ENCODE results near the gene NRXN2.

NRXN2 gene

DNA sequence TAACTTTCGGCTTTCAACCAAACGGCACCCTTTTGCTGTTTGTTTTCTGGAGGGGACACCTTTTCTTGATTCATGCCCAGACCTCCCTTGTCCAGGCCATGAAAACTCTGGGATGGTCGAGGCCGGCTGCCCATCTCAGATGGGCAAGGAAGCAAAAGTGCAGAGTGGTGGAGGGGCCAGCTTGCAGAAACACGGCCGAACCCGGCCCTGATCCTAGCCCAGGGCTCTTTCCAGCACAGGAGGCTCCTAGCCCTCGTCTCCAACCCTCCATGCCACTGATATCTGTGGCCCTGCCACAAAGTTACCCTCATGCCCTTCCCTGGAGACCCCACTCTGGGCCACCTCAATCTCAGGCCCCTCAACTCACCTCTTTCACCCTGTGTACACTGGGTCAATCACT, 150.9 kb downstream of the NRXN2 start:
- Histone ChIP-seq H3K9me3 (ENCODE audit: control insufficient read depth, insufficient read depth, low read length) (no peaks in the 10 kb centered on the region), H3K4me1 (ENCODE audit: insufficient read depth, low read length) (peaks cover 9% of the 10 kb centered on the region), H3K9ac (ENCODE audit: low read depth, low read length) (no peak overlapping the region), H3K36me3 (ENCODE audit: insufficient read depth, low read length) (no peaks in the 10 kb centered on the region)

DNA sequence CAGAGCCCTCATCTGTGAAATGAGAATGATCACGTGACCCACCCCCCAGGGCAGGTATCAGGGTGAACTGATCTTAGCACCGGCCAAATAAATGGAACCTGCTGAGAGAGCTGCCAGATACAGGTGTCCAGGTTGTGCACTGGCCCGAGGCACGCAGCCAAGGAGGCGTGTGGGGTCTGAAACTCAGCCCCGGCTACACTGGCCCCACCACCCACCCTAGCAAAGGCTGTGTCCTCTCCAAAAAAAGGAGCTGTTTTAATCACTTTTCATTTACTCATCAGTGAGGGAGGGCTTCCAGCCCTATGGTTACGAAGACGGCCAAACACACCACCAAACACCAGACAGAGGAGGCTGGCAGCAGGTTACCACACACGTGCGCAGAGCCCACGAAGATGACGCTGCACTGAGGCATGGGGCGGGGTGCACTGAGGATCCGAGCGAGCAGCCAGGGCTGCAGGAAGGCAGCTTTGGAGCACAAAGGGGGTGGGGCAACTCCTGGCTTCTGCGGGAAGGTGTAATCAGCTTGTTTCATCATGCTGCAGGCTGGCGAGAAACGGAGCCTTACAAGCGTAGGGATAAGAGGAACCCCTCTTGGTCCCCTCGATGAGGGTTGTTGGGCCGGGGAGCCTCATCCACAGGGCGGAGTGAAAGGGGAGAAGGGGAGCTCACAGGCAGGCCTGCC, 151.4 kb downstream of the NRXN2 start:
- Histone ChIP-seq H3K36me3 (ENCODE audit: insufficient read depth, low read length) (no peaks in the 10 kb centered on the region), H3K9ac (ENCODE audit: low read depth, low read length) (no peak overlapping the region), H3K4me1 (ENCODE audit: insufficient read depth, low read length) (peaks cover 14% of the 10 kb centered on the region), H3K9me3 (ENCODE audit: control insufficient read depth, insufficient read depth, low read length) (no peaks in the 10 kb centered on the region)

DNA sequence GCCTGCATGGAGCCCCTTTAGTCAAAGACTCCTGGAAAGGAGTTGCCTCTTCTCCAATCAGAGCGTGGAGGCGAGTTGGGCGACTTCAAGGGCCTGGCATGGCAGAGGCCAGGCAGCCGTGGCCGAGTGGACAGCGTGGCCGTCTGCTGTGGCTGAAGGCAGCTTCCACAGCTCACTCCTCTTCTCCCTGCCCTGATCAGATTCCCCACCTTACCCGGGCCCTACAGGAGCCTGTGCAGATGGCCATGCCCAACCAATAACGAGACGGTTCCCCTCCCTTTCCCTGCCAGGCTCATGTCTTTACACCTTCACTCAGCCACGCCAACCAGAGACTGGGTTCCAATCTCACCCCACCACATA, 152.0 kb downstream of the NRXN2 start:
- peaks cover 16% of the 10 kb centered on the region for H3K4me1 ChIP-seq (ENCODE audit: insufficient read depth, low read length)
- no peak overlapping the region for H3K9ac ChIP-seq (ENCODE audit: low read depth, low read length)
- no peaks in the 10 kb centered on the region for H3K36me3 ChIP-seq (ENCODE audit: insufficient read depth, low read length)
- H3K9me3 ChIP-seq (ENCODE audit: control insufficient read depth, insufficient read depth, low read length), result no peaks in the 10 kb centered on the region

DNA sequence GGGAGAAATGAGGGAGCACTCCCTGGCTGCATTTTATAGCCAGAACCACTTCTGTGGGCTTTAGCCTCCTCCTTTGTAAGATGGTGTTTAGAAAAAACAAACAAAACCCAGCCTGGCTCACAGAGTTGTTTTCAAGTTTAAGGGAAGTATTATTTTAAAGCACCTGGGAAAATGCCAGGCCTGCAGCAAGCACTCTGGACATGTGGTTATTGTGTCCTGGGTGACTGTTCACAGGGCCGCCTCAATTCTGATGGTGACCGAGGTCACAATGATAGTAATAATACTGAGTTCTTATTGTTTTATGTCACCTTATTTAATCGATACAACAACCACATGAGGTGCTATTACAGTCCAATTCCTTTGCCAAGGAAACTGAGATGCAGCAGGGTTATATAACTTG, 152.7 kb downstream of the NRXN2 start:
- Histone ChIP-seq H3K36me3 (ENCODE audit: insufficient read depth, low read length) (no peaks in the 10 kb centered on the region), H3K9me3 (ENCODE audit: control insufficient read depth, insufficient read depth, low read length) (no peaks in the 10 kb centered on the region), H3K4me1 (ENCODE audit: insufficient read depth, low read length) (peaks cover 18% of the 10 kb centered on the region), H3K9ac (ENCODE audit: low read depth, low read length) (no peak overlapping the region)

DNA sequence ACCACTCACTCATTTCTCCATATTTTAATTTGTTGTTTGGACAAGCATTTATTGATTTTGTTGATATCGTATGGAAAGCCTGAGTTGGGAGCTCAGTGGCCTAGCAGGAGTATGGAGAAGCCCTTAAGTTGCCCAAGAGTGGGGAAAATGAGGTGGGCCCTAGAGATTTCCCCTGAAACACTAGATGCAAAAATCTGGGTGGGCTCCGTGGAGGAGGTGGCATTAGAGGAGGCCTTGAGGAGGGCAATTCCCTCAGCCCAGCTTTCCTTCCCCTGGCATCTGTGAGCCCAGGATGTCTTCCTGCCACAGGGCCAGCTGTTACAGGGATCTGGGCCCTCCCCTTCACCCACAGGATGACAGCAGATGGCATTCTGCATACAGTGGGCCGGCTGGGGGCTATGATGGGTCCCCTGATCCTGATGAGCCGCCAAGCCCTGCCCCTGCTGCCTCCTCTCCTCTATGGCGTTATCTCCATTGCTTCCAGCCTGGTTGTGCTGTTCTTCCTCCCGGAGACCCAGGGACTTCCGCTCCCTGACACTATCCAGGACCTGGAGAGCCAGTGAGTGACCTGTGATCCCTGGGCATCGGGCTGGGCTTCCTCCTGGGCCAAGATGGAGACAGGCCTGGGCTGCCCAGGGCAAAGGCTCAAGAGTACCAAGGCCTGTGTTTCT, 153.6 kb downstream of the NRXN2 start:
- no peaks in the 10 kb centered on the region for H3K36me3 ChIP-seq (ENCODE audit: insufficient read depth, low read length)
- H3K9me3 ChIP-seq (ENCODE audit: control insufficient read depth, insufficient read depth, low read length), result no peaks in the 10 kb centered on the region
- no peak overlapping the region for H3K9ac ChIP-seq (ENCODE audit: low read depth, low read length)
- H3K4me1 ChIP-seq (ENCODE audit: insufficient read depth, low read length), result peaks cover 18% of the 10 kb centered on the region

DNA sequence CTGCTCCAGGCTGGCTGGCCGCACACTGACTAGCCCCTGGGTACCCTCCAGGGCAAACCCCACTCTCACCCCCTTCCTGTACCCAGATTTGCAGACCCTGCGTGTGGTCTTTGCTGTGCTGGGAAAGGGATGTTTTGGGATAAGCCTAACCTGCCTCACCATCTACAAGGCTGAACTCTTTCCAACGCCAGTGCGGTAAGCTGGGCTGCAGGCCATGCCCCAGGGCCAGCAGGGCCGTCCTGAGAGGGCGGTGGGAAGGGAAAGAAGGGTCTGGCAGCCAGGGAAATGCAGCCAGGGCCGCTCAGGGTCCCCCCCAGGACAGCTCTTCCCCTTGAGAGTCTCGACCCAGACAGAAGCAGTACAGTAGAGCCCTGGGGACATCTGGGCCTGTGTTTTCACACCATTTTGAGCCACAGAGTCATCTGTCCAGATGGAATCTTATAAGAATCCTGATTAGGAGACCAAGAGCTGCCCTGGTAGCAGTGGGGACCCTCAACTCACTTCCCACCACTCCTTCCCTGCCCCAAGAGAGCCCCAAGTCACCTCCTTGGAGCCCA, 154.3 kb downstream of the NRXN2 start:
- no peaks in the 10 kb centered on the region for H3K9me3 ChIP-seq (ENCODE audit: control insufficient read depth, insufficient read depth, low read length)
- no peak overlapping the region; the same call in 1 of the 2 replicates for H3K9ac ChIP-seq (ENCODE audit: low read depth, low read length)
- peaks cover 18% of the 10 kb centered on the region for H3K4me1 ChIP-seq (ENCODE audit: insufficient read depth, low read length)
- no peaks in the 10 kb centered on the region for H3K36me3 ChIP-seq (ENCODE audit: insufficient read depth, low read length)

DNA sequence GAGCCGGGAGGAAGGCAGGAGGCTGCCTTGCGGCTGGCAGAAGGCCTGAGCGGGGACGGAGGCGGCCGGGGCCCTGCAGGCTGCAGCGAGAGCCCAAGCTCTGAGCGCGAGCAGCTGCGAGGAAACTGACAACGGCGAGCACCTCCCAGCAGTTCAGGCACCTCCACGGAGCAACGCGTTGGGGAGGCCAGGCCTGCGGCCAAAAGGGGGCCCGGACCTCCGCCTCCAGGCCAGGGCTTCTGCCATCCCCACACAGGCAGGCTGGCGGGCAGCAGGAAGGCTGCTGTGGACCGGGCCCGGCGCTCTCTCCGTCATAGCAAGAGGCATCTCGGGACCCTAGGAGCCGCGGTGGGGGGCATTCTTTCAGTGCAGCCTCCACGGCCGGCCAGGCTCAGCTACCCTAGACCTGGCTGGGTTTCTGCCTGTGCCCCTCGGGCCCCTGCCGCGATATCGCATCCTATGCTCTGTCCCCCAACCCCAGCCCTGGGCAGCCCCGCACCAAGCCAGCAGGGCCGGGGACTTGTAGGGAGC, 154.9 kb downstream of the NRXN2 start:
- peaks cover 18% of the 10 kb centered on the region for H3K4me1 ChIP-seq (ENCODE audit: insufficient read depth, low read length)
- H3K9me3 ChIP-seq (ENCODE audit: control insufficient read depth, insufficient read depth, low read length), result no peaks in the 10 kb centered on the region
- H3K9ac ChIP-seq (ENCODE audit: low read depth, low read length), result no peak overlapping the region
- no peaks in the 10 kb centered on the region for H3K36me3 ChIP-seq (ENCODE audit: insufficient read depth, low read length)

DNA sequence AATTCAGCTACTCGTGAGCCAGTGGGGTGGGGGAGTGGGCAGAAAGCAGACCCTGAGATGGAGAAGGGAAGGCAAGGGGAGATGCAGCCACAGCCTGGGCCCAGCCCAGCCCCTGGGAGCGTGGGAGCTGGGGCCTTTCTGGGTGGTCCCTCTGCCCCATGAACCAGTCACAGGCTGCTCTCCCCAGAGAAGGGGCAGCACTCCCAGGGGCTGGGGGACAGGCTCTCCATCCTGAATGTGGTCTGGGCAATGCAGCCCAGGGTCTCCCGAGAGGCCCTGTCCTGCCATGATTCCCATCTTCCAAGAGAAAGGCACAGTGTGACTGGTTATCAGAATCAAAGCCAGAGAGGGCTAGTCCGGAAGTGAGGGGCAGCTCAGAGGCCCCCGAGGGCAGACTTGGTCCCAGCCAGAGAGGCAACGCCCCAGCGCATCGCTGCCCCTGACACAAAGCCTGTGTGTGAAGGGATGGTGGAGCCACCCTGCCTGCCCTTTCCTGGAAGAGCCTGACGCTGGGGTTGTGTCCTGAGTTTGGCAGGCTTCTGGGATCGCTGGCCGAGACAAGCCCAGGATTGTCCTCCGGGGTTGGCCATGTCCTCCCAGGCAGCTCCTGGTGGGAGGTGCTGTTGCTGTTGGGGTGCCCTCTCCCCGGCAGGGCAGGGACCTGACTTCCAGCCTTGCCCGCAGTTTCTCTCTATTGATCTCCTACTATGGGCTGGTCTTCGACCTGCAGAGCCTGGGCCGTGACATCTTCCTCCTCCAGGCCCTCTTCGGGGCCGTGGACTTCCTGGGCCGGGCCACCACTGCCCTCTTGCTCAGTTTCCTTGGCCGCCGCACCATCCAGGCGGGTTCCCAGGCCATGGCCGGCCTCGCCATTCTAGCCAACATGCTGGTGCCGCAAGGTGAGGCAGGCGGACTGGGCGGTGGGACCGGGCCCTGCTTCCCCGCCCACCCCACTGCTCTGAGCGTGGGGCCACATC, 155.8 kb downstream of the NRXN2 start:
- Histone ChIP-seq H3K9me3 (ENCODE audit: control insufficient read depth, insufficient read depth, low read length) (no peaks in the 10 kb centered on the region), H3K4me1 (ENCODE audit: insufficient read depth, low read length) (peaks cover 18% of the 10 kb centered on the region), H3K36me3 (ENCODE audit: insufficient read depth, low read length) (no peaks in the 10 kb centered on the region), H3K9ac (ENCODE audit: low read depth, low read length) (peak overlapping the region; percentile 61)

DNA sequence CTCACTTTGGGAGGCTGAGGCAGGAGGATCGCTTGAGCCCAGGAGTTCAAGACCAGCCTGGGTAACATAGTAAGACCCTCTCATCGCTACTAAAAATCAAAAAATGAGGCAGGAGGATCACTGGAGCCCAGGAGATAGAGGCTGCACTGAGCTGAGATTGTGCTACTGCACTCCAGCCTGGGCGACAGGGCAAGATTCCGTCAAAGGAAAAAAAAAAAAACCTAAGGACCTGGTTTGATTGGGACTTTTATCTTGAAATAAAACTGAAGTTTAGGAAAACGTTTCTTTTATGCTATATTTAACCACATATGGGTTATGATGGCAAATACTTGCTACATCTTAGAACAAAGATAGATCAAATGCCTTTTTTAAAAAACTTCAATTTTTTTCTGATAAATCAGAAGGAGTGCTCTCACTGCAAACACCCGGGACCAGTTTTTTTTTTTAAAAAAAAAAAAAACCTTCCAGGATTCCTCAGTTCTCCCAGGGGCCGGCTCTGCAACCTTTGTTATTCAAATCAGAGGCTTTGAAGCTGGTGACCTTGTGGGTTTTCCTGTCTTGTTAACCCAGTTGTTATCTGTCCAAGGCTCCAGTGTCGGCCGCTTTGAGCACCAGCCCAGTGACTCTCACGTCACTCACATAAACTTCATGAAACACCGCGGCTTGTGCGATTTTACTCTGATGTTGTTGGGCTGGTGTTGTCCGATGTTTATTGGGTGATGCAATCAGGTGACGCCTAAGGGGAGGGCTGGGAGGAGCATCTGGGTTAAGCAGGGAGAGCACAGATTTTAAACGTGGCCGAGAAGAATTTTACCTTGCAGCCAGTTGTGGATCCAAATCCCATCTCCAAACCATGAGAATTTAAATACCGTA, 156.7 kb downstream of the NRXN2 start:
- Histone ChIP-seq H3K36me3 (ENCODE audit: insufficient read depth, low read length) (no peaks in the 10 kb centered on the region), H3K9ac (ENCODE audit: low read depth, low read length) (peak overlapping the region; percentile 61), H3K4me1 (ENCODE audit: insufficient read depth, low read length) (peaks cover 12% of the 10 kb centered on the region; the same call in 1 of the 2 replicates), H3K9me3 (ENCODE audit: control insufficient read depth, insufficient read depth, low read length) (no peaks in the 10 kb centered on the region)

DNA sequence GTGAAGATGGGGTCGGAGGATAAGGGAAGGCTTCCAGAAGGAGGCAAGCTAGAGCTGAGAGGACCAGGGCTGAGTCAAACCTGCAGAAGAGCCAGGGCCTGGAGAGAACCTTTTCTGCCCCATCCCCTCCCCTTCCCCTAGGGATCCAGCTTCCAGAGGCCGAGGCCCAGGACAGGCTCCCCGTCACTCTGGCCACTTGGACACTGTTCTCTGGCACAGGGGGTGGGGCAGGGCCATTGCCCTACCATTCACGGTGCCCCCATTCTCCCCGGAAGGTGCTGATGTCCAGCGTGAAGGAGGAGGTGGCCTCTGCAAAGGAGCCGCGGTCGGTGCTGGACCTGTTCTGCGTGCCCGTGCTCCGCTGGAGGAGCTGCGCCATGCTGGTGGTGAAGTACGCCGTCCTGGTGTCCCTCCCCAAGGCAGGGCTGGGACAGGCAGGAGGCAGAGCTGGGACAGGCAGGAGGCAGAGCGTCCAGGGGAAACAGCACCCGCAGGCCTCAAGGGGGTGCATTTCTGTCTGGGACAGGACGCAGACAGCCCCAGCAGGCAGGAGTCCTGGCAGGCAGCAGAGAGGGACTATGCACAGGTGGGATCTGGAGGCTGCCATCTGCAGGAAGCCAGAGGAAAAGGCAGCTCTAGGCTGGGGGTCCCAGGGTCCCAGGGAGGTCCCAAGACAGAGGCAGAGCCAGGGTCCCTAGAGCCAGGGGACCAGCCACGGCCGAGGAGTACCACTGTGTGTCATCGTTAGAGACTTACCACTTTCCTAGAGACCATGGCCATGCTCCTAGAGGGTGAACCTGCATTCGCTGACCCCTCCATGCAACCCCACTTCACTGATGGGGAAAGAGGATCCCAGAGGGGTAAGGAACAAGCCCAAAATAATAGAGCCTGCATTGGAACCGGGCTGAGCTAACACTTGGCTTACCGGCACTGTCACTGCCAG, 157.8 kb downstream of the NRXN2 start:
- no peaks in the 10 kb centered on the region for H3K9me3 ChIP-seq (ENCODE audit: control insufficient read depth, insufficient read depth, low read length)
- no peaks in the 10 kb centered on the region for H3K36me3 ChIP-seq (ENCODE audit: insufficient read depth, low read length)
- no peak overlapping the region for H3K9ac ChIP-seq (ENCODE audit: low read depth, low read length)
- peaks cover 13% of the 10 kb centered on the region; the same call in 1 of the 2 replicates for H3K4me1 ChIP-seq (ENCODE audit: insufficient read depth, low read length)

DNA sequence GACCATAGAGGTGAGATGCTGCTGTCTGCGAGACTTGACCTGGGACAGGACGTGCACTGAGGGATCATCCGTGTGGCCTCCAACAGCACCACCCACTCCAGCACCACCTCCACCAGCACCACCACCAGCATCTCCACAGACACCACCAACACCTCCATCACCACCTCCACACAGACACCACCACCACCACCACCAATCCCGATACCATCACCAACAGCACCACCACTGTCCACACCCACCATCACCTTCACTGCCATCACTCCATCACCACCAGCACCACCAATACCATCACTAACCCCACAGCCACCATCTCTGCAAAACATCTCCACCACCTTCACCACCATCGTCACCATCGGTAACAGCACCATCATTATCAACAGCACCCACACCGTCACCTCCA, 158.6 kb downstream of the NRXN2 start:
- no peaks in the 10 kb centered on the region for H3K9me3 ChIP-seq (ENCODE audit: control insufficient read depth, insufficient read depth, low read length)
- H3K4me1 ChIP-seq (ENCODE audit: insufficient read depth, low read length), result peaks cover 20% of the 10 kb centered on the region; the same call in 1 of the 2 replicates
- no peak overlapping the region for H3K9ac ChIP-seq (ENCODE audit: low read depth, low read length)
- no peaks in the 10 kb centered on the region for H3K36me3 ChIP-seq (ENCODE audit: insufficient read depth, low read length)

DNA sequence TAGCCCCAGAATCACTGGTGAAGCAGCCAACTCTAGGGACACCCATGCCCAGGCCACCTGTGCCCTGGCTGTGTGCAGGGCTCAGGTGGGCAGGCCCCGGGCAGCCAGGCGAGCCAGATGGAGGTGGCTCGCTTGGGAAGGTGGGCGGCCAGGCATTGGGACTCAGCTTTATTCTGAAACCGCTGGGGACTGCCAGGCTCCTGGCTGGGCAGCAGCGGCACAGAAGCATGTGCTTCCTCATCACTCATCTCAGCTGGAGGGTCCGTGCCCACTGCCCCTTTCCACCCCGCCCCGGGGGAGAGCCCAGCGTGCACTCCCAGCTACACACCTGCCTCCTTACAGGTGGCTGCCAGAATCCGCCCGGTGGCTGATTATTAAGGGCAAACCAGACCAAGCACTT, 159.0 kb downstream of the NRXN2 start:
- Histone ChIP-seq H3K36me3 (ENCODE audit: insufficient read depth, low read length) (no peaks in the 10 kb centered on the region), H3K4me1 (ENCODE audit: insufficient read depth, low read length) (peaks cover 24% of the 10 kb centered on the region; the same call in 1 of the 2 replicates), H3K9ac (ENCODE audit: low read depth, low read length) (no peak overlapping the region), H3K9me3 (ENCODE audit: control insufficient read depth, insufficient read depth, low read length) (no peaks in the 10 kb centered on the region)
